PC-3 (cell line): ENCODE data around the gene ASPA. TPM values are rescaled to one million over a fixed set of nuclear protein-coding genes. Genes with fewer than 3 reads are reported as not detected.

Source experiments
- ATAC-seq: fragments of 200-7000 bp; cut with Tn5 transposase; 2 replicates; pipeline ENCODE4 v1.9.1; 2020; ENCODE audit warnings: mild to moderate bottlenecking, moderate library complexity
- BruUV-seq: library from RNA; stranded (reverse); fragments of 400-500 nt; replicated peaks from 2 replicates; lab custom pipeline; 2021; lab: Mats Ljungman, UMichigan
- CTCF ChIA-PET: fragments of 300-600 bp; sonication (Branson Sonifier 250); formaldehyde crosslinking; loops from one replicate; lab custom pipeline; 2022; ENCODE audit warnings: antibody characterized with exemption; lab: Charles Lee
- POLR2A ChIA-PET: fragments of 300-600 bp; sonication (Branson Sonifier 250); formaldehyde crosslinking; loops from one replicate; lab custom pipeline; 2022; ENCODE audit warnings: antibody characterized with exemption; ENCODE audit not compliant: unreplicated experiment; lab: Charles Lee
- DNase-seq: peaks from one replicate; pipeline ENCODE4 v3.0.0-alpha.2; 2015
- H2AFZ ChIP-seq: fragments of 300-600 bp; sonication (generic); 2 replicates; pipeline ENCODE4 v1.6.0; 2016; ENCODE audit warnings: antibody characterized with exemption, low read length
- H3F3A ChIP-seq: fragments of 300-600 bp; sonication (generic); one replicate; pipeline ENCODE4 v1.6.0; 2017; ENCODE audit warnings: antibody characterized with exemption, low read length, control low read depth, mild to moderate bottlenecking; ENCODE audit not compliant: unreplicated experiment
- H3K27ac ChIP-seq: fragments of 300-600 bp; sonication (generic); 2 replicates; pipeline ENCODE4 v1.5.1; 2016; ENCODE audit warnings: mild to moderate bottlenecking, low read length
- H3K27me3 ChIP-seq: fragments of 300-600 bp; sonication (generic); 2 replicates; pipeline ENCODE4 v1.6.1; 2016; ENCODE audit warnings: low read length, mixed read lengths
- H3K36me3 ChIP-seq: fragments of 300-600 bp; sonication (generic); 2 replicates; pipeline ENCODE4 v1.6.1; 2016; ENCODE audit warnings: low read depth, mixed run types, low read length, mixed read lengths
- H3K4me1 ChIP-seq: fragments of 300-600 bp; sonication (generic); 2 replicates; pipeline ENCODE4 v1.5.1; 2016; ENCODE audit warnings: low read length; ENCODE audit not compliant: insufficient read depth
- H3K4me2 ChIP-seq: fragments of 300-600 bp; sonication (generic); 2 replicates; pipeline ENCODE4 v1.6.0; 2016; ENCODE audit warnings: low read length
- H3K4me3 ChIP-seq: fragments of 300-600 bp; sonication (generic); 2 replicates; pipeline ENCODE4 v1.5.1; 2016; ENCODE audit warnings: mild to moderate bottlenecking, low read length, mixed read lengths
- H3K79me2 ChIP-seq: fragments of 300-600 bp; sonication (generic); 2 replicates; pipeline ENCODE4 v1.6.1; 2017; ENCODE audit warnings: low read length, mixed read lengths
- H3K9ac ChIP-seq: fragments of 300-600 bp; sonication (generic); 2 replicates; pipeline ENCODE4 v1.6.0; 2016; ENCODE audit warnings: mild to moderate bottlenecking, low read length
- H3K9me2 ChIP-seq: fragments of 300-600 bp; sonication (generic); replicated peaks from 2 replicates; pipeline ENCODE4 v1.6.1; 2016; ENCODE audit warnings: mixed run types, low read length, mixed read lengths
- H3K9me3 ChIP-seq: fragments of 300-600 bp; sonication (generic); 2 replicates; pipeline ENCODE4 v1.6.1; 2016; ENCODE audit warnings: low read length, mixed read lengths
- H4K20me1 ChIP-seq: fragments of 300-600 bp; sonication (generic); 2 replicates; pipeline ENCODE4 v1.6.1; 2016; ENCODE audit warnings: low read length, mixed read lengths
- CTCF ChIP-seq: fragments of 300-600 bp; sonication (generic); conservative IDR thresholded peaks from 2 replicates; pipeline ENCODE4 v1.5.1; 2017; ENCODE audit warnings: antibody characterized with exemption, low read depth, mild to moderate bottlenecking, low read length
- EZH2 ChIP-seq: fragments of 300-600 bp; sonication (generic); IDR thresholded peaks from one replicate; pipeline ENCODE4 v1.6.1; 2017; ENCODE audit warnings: antibody characterized with exemption, mild to moderate bottlenecking, low read length; ENCODE audit not compliant: unreplicated experiment
- EZH2phosphoT487 ChIP-seq: fragments of 300-600 bp; sonication (generic); IDR thresholded peaks from 2 replicates; pipeline ENCODE4 v1.6.1; 2018; ENCODE audit warnings: mild to moderate bottlenecking, antibody characterized with exemption, low read length, borderline replicate concordance
- intact Hi-C: fragments of 100-400 bp; cut with micrococcal nuclease; formaldehyde crosslinking; loops from 2 replicates; pipeline ENCODE4 v1.9.0; 2023
- total RNA-seq: library from RNA; depleted of rRNA; stranded (reverse); fragments of >200 nt; gene quantifications from 2 replicates; pipeline ENCODE4 v1.2.3, GENCODE V29; 2014

The ASPA gene
- total RNA-seq, 1 experiment from 2014 or later = not detected

- BruUV-seq = no TSS peak
- ChIA-PET POLR2A (no interaction called here), CTCF (no interaction called here)
- Histone ChIP-seq H4K20me1 (no peaks in the 10 kb centered on the region), H2AFZ (no peak overlapping the region), H3K9me2 (no peaks in the 10 kb centered on the region), H3K9me3 (no peaks in the 10 kb centered on the region), H3K27me3 (no peaks in the 10 kb centered on the region), H3K4me1 (no peaks in the 10 kb centered on the region), H3K27ac (no peak overlapping the region), H3K4me3 (no peak overlapping the region), H3K4me2 (no peak overlapping the region), H3F3A (no peaks in the 10 kb centered on the region), H3K79me2 (no peaks in the 10 kb centered on the region), H3K36me3 (no peaks in the 10 kb centered on the region), H3K9ac (no peak overlapping the region)
- DNase-seq (no peak), ATAC-seq (no peak)
- intact Hi-C loops = no loop called here
- TF ChIP-seq CTCF = no peak
- TF ChIP-seq EZH2phosphoT487 = no peak
- TF ChIP-seq EZH2 = no peak
Measured at GRCh38 chr17:3528880-3529511, 53.2 kb downstream of the ASPA start.

GRCh38 chr17:3529817-3530741, 54.3 kb downstream of the ASPA start:
- no TSS peak for BruUV-seq
- Histone ChIP-seq H3F3A (no peaks in the 10 kb centered on the region), H3K27me3 (no peaks in the 10 kb centered on the region), H3K4me2 (no peak overlapping the region), H3K9ac (no peak overlapping the region), H4K20me1 (no peaks in the 10 kb centered on the region), H3K27ac (no peak overlapping the region), H3K36me3 (no peaks in the 10 kb centered on the region), H3K9me2 (no peaks in the 10 kb centered on the region), H3K4me3 (no peak overlapping the region), H3K9me3 (no peaks in the 10 kb centered on the region), H3K79me2 (no peaks in the 10 kb centered on the region), H2AFZ (no peak overlapping the region), H3K4me1 (no peaks in the 10 kb centered on the region)
- CTCF ChIA-PET = no interaction called here
- intact Hi-C loops = no loop called here
- TF ChIP-seq EZH2 (no peak), CTCF (no peak), EZH2phosphoT487 (no peak)
- POLR2A ChIA-PET = no interaction called here
- ATAC-seq = no peak
- no peak for DNase-seq
